ENCODE data around the gene SLC15A4. TPM values are rescaled to one million over a fixed set of nuclear protein-coding genes. Genes with fewer than 3 reads are reported as not detected.

Gene SLC15A4
- total RNA-seq, 3 donors from 2014 or later (not counting 1 experiment from before 2014, with no cell fraction given): 176 to 306 (median 250) TPM

- peaks cover 16% of the 10 kb centered on the region for H3K36me3 ChIP-seq (ENCODE audit: control insufficient read depth, insufficient read depth, low read length)
- Mint-ChIP-seq H3K27me3 (ENCODE audit: low read depth in 2 of 2) (no peaks in the 10 kb centered on the region), H3K4me3 (peak overlapping the region; percentile 80), H3K9me3 (no peaks in the 10 kb centered on the region), H3K4me1 (peaks cover 89 to 96% of the 10 kb centered on the region in 2 donors), H3K36me3 (peaks cover 22% of the 10 kb centered on the region), H3K27ac (peak overlapping the region; percentile 99)
- TF ChIP-seq CTCF (IDR thresholded peaks at IDR 0.05): no peak
- H3K27ac ChIP-seq (ENCODE audit: low read length): peak overlapping the region; percentile 97
- 6% methylated on average over 7 of the region's 8 CpGs for WGBS (ENCODE audit: insufficient coverage)
- peak; percentile 30 to 50 (median 46) for ATAC-seq
- H3K4me1 ChIP-seq (ENCODE audit: control insufficient read depth, insufficient read depth, low read length): peaks cover 87% of the 10 kb centered on the region
- no peaks in the 10 kb centered on the region for H3K9me3 ChIP-seq (ENCODE audit: control insufficient read depth, insufficient read depth, low read length)
- H3K4me3 ChIP-seq (ENCODE audit: low read length): no peak overlapping the region
- no peaks in the 10 kb centered on the region for H3K27me3 ChIP-seq (ENCODE audit: control insufficient read depth, insufficient read depth, low read length)
- intact Hi-C loops (cut with micrococcal nuclease): no loop called here
- DNase-seq: peak; percentile 48 to 57
These were observed 6.4 kb downstream of the SLC15A4 start for GRCh38 chr12:128817111-128818015.

- Histone ChIP-seq H3K9me3 (ENCODE audit: control insufficient read depth, insufficient read depth, low read length) (no peaks in the 10 kb centered on the region), H3K4me3 (ENCODE audit: low read length) (no peak overlapping the region), H3K4me1 (ENCODE audit: control insufficient read depth, insufficient read depth, low read length) (peaks cover 87% of the 10 kb centered on the region), H3K27ac (ENCODE audit: low read length) (peak overlapping the region; percentile 97), H3K27me3 (ENCODE audit: control insufficient read depth, insufficient read depth, low read length) (no peaks in the 10 kb centered on the region), H3K36me3 (ENCODE audit: control insufficient read depth, insufficient read depth, low read length) (peaks cover 16% of the 10 kb centered on the region)
- intact Hi-C loops (cut with micrococcal nuclease): no loop called here
- Mint-ChIP-seq H3K4me3 (peak overlapping the region; percentile 80), H3K27ac (peak overlapping the region; percentile 99), H3K9me3 (no peaks in the 10 kb centered on the region), H3K27me3 (ENCODE audit: low read depth in 2 of 2) (no peaks in the 10 kb centered on the region), H3K36me3 (peaks cover 16% of the 10 kb centered on the region), H3K4me1 (peaks cover 88 to 94% of the 10 kb centered on the region in 2 donors)
- DNase-seq (no peak), ATAC-seq (no peak)
- WGBS (ENCODE audit: insufficient coverage): 62% methylated on average over 3 of the region's 4 CpGs
- no peak for TF ChIP-seq CTCF (IDR thresholded peaks at IDR 0.05)
These were observed 7.2 kb downstream of the SLC15A4 start for GRCh38 chr12:128816643-128816920.

- H3K36me3 Mint-ChIP-seq: peaks cover 16% of the 10 kb centered on the region
- peak overlapping the region; percentile 97 for H3K27ac ChIP-seq (ENCODE audit: low read length)
- peaks cover 16% of the 10 kb centered on the region for H3K36me3 ChIP-seq (ENCODE audit: control insufficient read depth, insufficient read depth, low read length)
- H3K4me1 ChIP-seq (ENCODE audit: control insufficient read depth, insufficient read depth, low read length): peaks cover 86% of the 10 kb centered on the region
- H3K27me3 ChIP-seq (ENCODE audit: control insufficient read depth, insufficient read depth, low read length): no peaks in the 10 kb centered on the region
- H3K9me3 ChIP-seq (ENCODE audit: control insufficient read depth, insufficient read depth, low read length): no peaks in the 10 kb centered on the region
- no peaks in the 10 kb centered on the region for H3K9me3 Mint-ChIP-seq
- intact Hi-C loops (cut with micrococcal nuclease): no loop called here
- peak overlapping the region; percentile 88 for H3K4me3 Mint-ChIP-seq
- WGBS (ENCODE audit: insufficient coverage): 77% methylated on average over 6 of the region's 7 CpGs
- DNase-seq (peak in 1 of 2 donors; percentile 11), ATAC-seq (no peak)
- H3K4me1 Mint-ChIP-seq: peaks cover 88 to 94% of the 10 kb centered on the region in 2 donors
- no peaks in the 10 kb centered on the region for H3K27me3 Mint-ChIP-seq (ENCODE audit: low read depth in 2 of 2)
- peak overlapping the region; percentile 99 for H3K27ac Mint-ChIP-seq
- H3K4me3 ChIP-seq (ENCODE audit: low read length): no peak overlapping the region
- TF ChIP-seq CTCF (IDR thresholded peaks at IDR 0.05): no peak
These were observed 7.7 kb downstream of the SLC15A4 start for GRCh38 chr12:128815779-128816642.

Data from natural killer cell (primary cell).